ENCODE results near the gene ACTL8.

The ACTL8 gene

DNA sequence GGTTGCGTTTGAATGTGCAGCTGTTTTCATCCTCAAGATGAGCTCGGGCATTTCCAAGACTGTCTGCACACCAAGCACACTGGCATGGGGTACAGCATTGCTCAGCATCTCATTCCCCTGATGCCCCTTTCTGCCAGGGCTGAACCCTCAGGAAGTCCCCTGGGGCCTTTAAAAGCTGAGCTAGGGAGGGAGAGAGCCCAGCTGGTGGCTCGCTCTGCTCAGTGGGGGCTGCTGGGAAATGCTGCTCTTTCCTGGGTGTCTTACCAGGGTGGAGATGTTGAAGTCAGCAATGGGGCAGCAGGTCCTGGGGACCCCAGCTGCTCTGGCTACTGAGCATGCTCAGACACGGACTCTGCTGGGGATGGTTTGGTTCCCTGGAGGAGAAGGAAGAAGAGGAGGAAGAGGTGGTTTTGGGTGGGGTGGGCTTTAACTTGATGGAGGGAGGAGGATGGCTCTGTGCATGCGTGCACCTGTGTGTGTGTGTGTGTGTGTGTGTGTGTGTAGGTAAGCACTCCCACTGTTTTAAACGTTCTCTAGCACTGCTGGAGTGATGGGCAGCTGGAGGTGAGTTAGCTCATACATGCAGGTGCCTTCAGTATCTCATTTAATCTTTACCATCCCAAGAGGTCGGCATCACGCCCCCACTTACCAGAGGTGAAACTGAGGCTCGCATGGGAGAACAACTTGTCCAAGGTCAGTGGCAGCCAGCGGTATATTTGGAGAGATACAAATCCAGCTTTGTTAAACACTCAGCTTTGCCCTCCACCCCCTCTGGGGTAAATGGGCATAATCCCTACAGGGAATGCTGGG is 40.9 kb downstream of the ACTL8 start:
- peak overlapping the region; percentile 64 for H3K4me2 ChIP-seq

DNA sequence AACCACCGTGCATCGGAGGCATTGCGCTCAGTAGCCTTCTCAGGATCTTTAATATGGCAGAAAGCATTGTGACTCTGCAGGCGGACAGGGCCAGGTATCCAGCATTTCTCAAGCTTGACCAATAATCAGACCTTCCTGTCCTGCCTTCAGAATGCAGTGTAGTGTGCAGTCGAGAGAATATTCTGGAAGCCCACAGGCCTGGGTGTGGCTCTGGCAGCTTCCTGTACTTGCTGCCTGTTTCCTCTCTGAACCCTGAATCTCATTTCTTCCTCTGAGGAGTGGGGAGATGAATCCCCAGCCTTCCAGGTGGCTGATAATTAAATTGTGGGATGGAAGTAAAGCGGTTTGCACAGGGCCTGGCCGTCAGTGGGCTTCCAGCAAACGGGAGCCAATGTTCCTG is 42.3 kb downstream of the ACTL8 start:
- Histone ChIP-seq H3K36me3 (no peaks in the 10 kb centered on the region), H3K27ac (no peak overlapping the region), H3K4me3 (no peak overlapping the region), H3K27me3 (no peaks in the 10 kb centered on the region), H3K9me3 (no peaks in the 10 kb centered on the region), H3K9ac (no peak overlapping the region), H4K20me1 (no peaks in the 10 kb centered on the region), H3K4me1 (peaks cover 62% of the 10 kb centered on the region), H3K4me2 (peak overlapping the region; percentile 64; the same call in 1 of the 2 replicates)
- no peak for TF ChIP-seq Cebpa-rat (IDR thresholded peaks at IDR 0.05)

More for the DNA sequence above, 40.9 kb downstream of the ACTL8 start:
- H3K4me1 ChIP-seq = peaks cover 74% of the 10 kb centered on the region
- no peak for TF ChIP-seq Cebpa-rat (IDR thresholded peaks at IDR 0.05)
- no peaks in the 10 kb centered on the region for H3K27me3 ChIP-seq
- no peak overlapping the region for H3K4me3 ChIP-seq
- no peak overlapping the region for H3K9ac ChIP-seq
- H3K36me3 ChIP-seq = no peaks in the 10 kb centered on the region
- no peaks in the 10 kb centered on the region for H4K20me1 ChIP-seq
- no peak overlapping the region for H3K27ac ChIP-seq
- H3K9me3 ChIP-seq = peaks cover 1% of the 10 kb centered on the region; the same call in 1 of the 2 replicates

DNA sequence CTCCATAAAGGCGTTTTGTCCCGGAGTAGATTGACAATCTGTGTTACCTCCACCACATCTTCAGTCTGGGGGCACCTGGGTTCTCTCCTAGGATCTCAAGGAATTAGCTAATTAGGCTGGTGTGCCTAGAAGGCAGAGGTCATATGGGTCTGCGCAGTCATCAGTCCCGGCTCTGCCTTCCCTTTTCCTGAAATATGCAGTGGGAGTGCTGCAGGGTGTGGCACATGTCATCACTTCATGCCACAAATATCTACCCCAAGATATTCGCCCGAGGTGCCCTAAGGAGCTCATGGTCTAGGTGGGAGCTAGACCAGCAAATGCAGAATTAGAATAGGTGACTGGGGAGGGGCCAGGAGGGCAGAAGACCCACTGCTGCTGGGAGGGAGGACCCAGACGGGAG is 42.9 kb downstream of the ACTL8 start:
- Histone ChIP-seq H3K36me3 (no peaks in the 10 kb centered on the region), H4K20me1 (no peaks in the 10 kb centered on the region), H3K27ac (no peak overlapping the region), H3K9me3 (peaks cover 1% of the 10 kb centered on the region; the same call in 1 of the 2 replicates), H3K4me3 (no peak overlapping the region), H3K4me2 (no peak overlapping the region; the same call in 1 of the 2 replicates), H3K27me3 (no peaks in the 10 kb centered on the region), H3K4me1 (peaks cover 60% of the 10 kb centered on the region), H3K9ac (no peak overlapping the region)
- TF ChIP-seq Cebpa-rat (IDR thresholded peaks at IDR 0.05) = no peak

DNA sequence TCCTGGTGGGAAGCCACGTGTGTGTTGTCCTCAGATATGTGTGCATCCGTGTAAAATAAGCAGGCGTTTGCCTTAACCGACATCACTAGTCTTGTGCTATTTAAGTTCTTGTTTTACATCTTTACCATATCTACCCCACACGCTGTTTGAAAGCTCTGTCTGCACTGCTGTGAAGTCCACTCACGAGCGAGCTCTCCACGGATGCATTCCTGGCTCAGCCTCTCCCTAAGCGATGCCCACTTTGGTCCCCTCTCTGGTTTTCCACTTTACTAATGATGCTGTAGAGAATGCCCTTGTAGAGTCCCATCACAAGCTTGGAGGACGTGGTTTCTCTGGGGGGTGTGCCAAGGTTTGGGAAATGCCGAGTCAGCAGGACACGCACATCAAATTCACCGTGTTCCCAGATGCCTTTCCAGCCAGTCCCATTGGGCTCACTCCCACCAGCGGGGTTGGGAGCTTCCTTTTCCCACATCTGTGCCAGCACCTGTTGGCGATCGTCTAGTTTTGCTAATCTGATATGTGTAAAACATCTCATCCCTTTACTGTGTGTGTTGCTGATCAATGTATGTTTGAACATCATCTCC is 43.8 kb downstream of the ACTL8 start:
- H3K9ac ChIP-seq = no peak overlapping the region
- no peaks in the 10 kb centered on the region for H4K20me1 ChIP-seq
- no peaks in the 10 kb centered on the region for H3K36me3 ChIP-seq
- H3K27me3 ChIP-seq = no peaks in the 10 kb centered on the region
- no peak for TF ChIP-seq Cebpa-rat (IDR thresholded peaks at IDR 0.05)
- H3K4me2 ChIP-seq = peak overlapping the region; percentile 58
- H3K4me1 ChIP-seq = peaks cover 60% of the 10 kb centered on the region
- H3K4me3 ChIP-seq = no peak overlapping the region
- peaks cover 5% of the 10 kb centered on the region; the same call in 1 of the 2 replicates for H3K9me3 ChIP-seq
- H3K27ac ChIP-seq = no peak overlapping the region

DNA sequence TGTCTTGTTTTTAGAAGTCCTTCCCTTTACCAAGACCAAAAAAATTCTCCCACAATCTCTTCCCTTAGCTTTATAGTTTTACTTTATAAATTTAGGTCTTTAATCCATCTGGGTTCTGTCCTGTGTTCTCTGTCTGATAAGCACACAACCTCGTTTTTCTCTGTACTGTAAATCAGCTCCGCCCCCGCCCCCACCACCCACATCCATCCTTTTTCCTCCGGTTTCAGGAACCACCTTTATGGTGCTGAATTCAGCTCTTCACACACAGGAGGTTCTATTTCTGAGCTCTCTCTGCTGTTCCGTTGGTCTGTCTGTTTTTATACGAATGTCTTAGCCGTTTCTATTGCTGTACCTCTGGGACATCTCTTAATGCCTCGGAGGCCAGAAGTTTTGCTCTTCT is 44.5 kb downstream of the ACTL8 start:
- H3K27me3 ChIP-seq = no peaks in the 10 kb centered on the region
- peaks cover 60% of the 10 kb centered on the region for H3K4me1 ChIP-seq
- no peaks in the 10 kb centered on the region for H3K36me3 ChIP-seq
- H4K20me1 ChIP-seq = no peaks in the 10 kb centered on the region
- no peak overlapping the region for H3K4me3 ChIP-seq
- no peak overlapping the region; the same call in 1 of the 2 replicates for H3K27ac ChIP-seq
- H3K9me3 ChIP-seq = peaks cover 5% of the 10 kb centered on the region; the same call in 1 of the 2 replicates
- H3K4me2 ChIP-seq = peak overlapping the region; percentile 58
- no peak for TF ChIP-seq Cebpa-rat (IDR thresholded peaks at IDR 0.05)
- no peak overlapping the region; the same call in 1 of the 2 replicates for H3K9ac ChIP-seq

DNA sequence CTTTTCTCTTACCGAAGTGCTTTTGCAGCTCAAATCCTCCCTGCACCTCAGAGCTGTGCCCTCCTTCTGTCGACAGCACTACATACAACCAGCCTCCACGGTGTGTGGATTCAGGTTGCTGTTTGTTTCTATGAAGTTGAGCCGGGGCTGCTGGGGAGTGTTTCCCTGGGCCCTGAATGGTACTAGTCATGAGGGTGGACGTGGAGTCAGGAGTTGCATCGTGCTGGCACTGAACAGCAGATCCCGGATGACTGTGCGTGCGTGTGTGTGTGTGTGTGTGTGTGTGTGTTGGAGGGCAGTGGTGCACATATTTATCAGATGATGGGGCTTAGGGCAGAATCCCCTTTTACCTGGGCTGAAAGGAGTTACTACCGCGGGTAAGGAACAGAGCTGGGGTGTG is 47.0 kb downstream of the ACTL8 start:
- Histone ChIP-seq H3K4me1 (peaks cover 36% of the 10 kb centered on the region), H3K27me3 (no peaks in the 10 kb centered on the region)
- TF ChIP-seq Cebpa-rat (IDR thresholded peaks at IDR 0.05) = no peak

DNA sequence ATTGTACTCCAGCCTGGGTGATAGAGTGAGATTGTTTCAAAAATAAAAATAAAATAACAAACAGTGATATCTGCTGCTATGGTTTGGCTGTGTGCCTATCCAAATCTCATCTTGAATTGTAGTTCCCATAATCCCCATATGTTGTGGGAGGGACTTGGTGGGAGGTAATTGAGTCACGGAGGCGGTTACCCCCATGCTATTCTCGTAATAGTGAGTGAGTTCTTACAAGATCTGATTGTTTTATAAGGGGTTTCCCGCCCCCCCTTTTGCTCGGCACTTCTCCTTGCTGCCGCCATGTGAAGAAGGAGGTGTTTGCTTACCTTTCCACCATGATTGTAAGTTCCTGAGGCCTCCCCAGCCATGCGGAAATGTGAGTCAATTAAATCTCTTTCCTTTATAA is 47.8 kb downstream of the ACTL8 start:
- Histone ChIP-seq H4K20me1 (no peaks in the 10 kb centered on the region), H3K36me3 (no peaks in the 10 kb centered on the region), H3K27me3 (no peaks in the 10 kb centered on the region), H3K9ac (no peak overlapping the region), H3K4me3 (no peak overlapping the region), H3K4me2 (no peak overlapping the region), H3K4me1 (peaks cover 28% of the 10 kb centered on the region), H3K9me3 (peaks cover 5% of the 10 kb centered on the region; the same call in 1 of the 2 replicates), H3K27ac (no peak overlapping the region)
- TF ChIP-seq Cebpa-rat (IDR thresholded peaks at IDR 0.05) = no peak

More for the DNA sequence above, 47.0 kb downstream of the ACTL8 start:
- no peak overlapping the region for H3K4me3 ChIP-seq
- H4K20me1 ChIP-seq = no peaks in the 10 kb centered on the region
- no peak overlapping the region for H3K4me2 ChIP-seq
- H3K9ac ChIP-seq = no peak overlapping the region
- H3K9me3 ChIP-seq = peaks cover 5% of the 10 kb centered on the region; the same call in 1 of the 2 replicates
- H3K27ac ChIP-seq = no peak overlapping the region
- no peaks in the 10 kb centered on the region for H3K36me3 ChIP-seq

DNA sequence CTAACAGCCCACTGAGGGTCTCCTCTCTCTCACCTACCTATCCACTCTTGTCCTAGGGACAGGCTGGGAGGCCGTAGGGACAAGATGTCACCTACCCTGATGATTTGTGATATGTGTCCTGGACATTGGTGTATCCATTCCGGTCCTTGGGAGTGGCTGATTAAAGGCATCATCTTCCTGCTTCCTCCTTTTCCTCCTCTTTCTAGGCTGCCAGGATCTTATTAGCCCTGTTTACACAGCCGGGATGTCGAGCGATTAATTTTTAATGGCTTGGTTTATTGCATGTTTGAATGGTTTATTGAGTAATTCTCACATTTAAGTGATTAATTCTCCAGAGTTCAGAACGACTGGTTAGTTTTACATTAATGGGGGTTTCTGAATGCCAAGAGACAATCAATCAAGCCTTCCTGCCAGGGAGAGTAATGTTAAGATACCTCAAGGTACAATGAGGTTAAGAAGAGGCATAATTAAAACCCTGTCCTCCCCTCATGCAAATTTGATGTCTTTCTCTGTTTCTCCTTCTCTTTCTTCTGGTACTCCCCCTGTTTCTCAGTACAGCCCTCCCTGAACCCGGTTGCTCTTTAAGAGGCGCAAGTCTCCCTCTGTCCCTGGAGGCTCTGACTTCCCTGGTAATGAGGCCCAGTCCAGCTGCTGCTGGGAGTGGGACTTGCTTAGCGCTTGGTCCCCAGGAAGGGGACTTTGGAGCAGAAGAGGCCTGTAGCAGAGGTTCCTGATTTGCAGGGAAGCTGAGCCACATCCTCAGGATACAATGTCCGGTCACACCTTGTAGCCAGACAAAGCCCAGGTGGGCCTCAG is 50.9 kb downstream of the ACTL8 start:
- H3K9ac ChIP-seq = no peak overlapping the region
- H3K4me1 ChIP-seq = no peaks in the 10 kb centered on the region
- no peaks in the 10 kb centered on the region for H4K20me1 ChIP-seq
- H3K36me3 ChIP-seq = no peaks in the 10 kb centered on the region
- H3K9me3 ChIP-seq = peaks cover 5% of the 10 kb centered on the region; the same call in 1 of the 2 replicates
- no peak overlapping the region for H3K4me2 ChIP-seq
- TF ChIP-seq Cebpa-rat (IDR thresholded peaks at IDR 0.05) = no peak
- H3K27ac ChIP-seq = no peak overlapping the region
- H3K4me3 ChIP-seq = no peak overlapping the region
- H3K27me3 ChIP-seq = no peaks in the 10 kb centered on the region

DNA sequence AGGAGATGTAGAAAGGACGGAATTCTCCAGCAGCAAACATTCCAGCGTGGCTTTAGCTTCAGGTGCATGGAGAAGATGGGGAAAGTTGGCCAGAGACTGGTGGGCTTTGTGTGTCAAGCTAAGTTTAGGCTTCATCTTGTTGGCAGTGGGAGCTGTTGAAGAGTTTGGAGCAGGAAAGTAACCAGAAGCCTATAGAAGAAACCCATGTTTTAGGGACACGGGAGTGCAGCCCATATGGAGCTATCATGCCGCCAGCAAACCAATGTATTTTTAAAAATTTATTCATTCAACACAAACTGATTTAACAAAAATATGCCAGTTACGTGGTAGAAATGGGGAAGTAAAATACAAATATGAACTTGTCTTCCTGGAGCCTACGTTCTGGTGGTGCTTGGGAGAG is 53.7 kb downstream of the ACTL8 start:
- TF ChIP-seq Cebpa-rat (IDR thresholded peaks at IDR 0.05) = no peak
- Histone ChIP-seq H3K4me1 (no peaks in the 10 kb centered on the region), H3K27me3 (no peaks in the 10 kb centered on the region), H3K9ac (no peak overlapping the region), H3K4me2 (no peak overlapping the region), H3K36me3 (no peaks in the 10 kb centered on the region), H3K4me3 (no peak overlapping the region), H3K9me3 (no peaks in the 10 kb centered on the region), H3K27ac (no peak overlapping the region), H4K20me1 (no peaks in the 10 kb centered on the region)

Measured in BLaER1 (cell line).